NCI-H345 (cell line): ENCODE data around the gene SURF4.

ENCODE experiments used
- DNase-seq: peaks from one replicate; lab custom pipeline; 2025; lab: John Stamatoyannopoulos, UW

SURF4 gene

GRCh38 chr9:133374612-133375115, 1.2 kb downstream of the SURF4 start:
- no peak for DNase-seq

DNA sequence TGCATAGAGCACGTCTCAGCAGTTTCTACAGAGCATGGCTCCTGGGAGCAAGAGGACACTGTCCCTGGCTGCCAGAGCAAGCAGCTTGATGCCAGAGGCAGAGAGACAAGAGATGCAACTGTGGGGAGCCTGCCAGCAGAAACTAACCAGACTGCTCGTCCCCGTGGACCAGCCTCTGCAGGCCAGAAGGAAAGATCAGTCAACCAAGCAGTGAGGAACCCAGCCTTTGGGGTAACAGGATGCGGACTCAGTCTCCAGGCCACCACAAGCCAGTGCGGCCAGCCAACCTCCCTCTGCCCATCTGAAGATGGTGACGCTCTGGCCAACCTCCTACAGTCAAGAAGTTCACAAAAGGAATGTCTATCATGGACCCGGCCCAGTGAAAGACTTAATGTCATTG, 3.7 kb downstream of the SURF4 start:
- no peak for DNase-seq

DNA sequence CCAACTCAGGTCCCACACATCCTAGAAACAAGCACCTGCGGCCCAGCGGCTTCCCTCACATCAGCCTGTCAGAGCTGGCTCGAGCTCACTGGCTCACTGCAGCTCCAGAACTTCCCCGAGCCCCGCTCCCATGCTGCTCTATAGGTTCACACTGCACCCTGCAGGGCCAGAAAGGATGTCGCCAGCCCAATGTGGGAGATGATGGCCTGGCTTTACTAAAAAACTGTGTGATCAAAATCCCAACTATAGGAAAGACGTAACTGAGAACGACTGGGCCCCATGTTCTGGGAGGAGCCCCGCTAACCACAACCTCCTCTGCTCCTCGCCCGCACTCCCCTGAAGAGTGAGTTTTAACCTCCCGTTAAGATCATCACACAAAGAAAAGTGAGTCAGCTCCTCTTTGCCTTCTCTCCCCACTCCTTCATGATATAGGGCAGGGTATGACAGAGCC, 4.6 kb downstream of the SURF4 start:
- no peak for DNase-seq

- DNase-seq, result no peak
Measured at GRCh38 chr9:133370685-133371084, 5.2 kb downstream of the SURF4 start.

- DNase-seq, result no peak
Measured at GRCh38 chr9:133369933-133370332, 5.9 kb downstream of the SURF4 start.

GRCh38 chr9:133369422-133369821, 6.4 kb downstream of the SURF4 start:
- no peak for DNase-seq

DNA sequence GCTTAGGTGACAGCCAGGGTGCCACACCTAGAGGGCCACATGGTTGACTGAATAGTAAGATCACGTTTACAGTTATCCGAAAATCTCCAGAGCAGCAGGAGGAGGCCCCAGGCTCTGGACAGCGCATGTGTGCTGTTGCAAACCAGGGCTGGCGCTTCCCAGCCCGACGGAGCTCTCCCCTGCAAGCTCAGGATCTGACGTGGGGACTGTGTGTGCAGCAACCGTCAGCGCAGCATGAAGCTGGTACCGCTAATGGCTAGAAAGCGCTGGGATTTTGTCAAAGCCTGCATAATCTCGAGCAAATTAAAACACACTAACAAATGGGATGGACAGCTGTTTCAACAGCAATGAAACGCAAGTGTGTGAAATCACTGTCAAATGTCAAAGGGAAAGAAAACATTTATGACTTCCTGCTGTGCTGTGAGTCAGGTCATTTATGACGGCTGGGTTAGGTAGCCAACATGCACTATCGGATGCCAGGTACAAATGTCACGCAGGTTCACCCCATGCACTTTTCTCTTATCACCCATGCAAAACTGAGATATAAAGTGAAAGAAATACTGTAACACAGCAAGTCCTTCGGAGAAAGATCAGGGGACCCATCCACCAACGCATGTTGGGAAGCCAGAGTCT, 7.5 kb downstream of the SURF4 start:
- peak; percentile 61 for DNase-seq

DNA sequence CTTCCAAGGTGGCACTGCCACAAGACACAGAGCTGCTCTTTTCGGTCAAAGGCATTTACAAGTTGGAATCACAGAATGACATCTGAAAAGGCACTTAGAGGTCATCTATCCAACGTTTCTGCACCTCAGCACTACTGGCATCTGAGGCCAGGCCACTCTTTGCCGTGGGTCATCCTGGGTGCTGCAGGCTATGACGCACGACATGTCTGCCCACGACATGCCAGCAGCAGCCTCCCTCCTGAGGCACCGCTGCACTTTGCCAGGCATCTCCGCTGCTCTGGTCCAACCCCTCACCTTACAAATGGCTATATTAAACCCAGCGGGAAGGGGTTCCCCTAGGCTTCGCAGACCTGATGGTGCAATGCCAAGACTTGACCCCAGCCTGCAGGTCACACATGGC, 8.1 kb downstream of the SURF4 start:
- no peak for DNase-seq

- no peak for DNase-seq
Measured at GRCh38 chr9:133367221-133367620, 8.6 kb downstream of the SURF4 start.

DNA sequence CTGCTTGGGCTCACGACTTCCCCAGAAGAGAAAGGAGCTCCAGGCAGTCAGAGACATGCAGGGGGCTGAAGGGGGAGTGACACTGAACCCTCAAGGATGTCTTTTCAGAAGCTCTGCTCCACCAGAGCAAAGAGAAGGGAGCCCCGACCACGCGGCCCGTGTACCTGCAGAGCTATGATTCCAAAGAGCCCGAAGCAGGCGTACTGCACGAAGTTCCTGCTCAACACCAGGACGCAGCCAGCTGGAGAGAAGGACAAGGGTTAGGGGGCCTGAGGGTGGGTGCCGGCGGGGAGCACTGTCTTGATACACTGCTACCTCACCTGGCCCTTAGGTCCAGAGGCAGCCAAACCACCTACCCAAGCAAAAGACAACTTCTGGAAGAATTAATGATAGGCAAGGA, 9.4 kb downstream of the SURF4 start:
- no peak for DNase-seq

GRCh38 chr9:133362359-133363044, 13.4 kb downstream of the SURF4 start:
- no peak for DNase-seq

DNA sequence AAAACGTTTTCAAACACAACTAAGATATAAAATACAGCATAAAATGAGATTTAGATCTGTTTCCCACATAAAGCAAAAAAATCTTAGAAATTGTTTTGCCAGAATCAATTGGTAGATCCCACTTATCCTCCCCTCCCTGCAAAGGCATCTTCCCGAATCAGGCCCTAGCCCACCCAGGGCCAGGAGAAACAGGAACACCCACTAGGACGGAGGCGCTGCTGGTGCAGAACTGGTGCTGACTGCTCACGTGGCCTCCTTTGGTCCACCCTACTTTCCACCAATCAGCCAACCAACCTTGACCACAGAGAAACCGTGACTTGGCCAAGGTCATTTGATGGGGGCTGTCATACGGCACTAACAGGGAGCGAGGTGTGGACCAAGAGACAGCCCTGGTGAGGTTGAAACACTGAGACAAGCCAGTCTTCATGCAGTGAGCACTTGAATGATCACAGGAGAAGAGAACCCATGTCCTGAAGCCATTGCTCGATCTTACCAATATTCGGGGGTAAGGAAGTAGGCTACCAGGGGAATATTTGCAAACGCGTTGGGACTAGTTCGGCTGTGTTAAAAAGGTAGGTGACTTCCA, 14.3 kb downstream of the SURF4 start:
- DNase-seq, result no peak

- no peak for DNase-seq
Measured at GRCh38 chr9:133360400-133361393, 15.2 kb downstream of the SURF4 start.

GRCh38 chr9:133359399-133360175, 16.3 kb downstream of the SURF4 start:
- DNase-seq, result peak; percentile 30

DNA sequence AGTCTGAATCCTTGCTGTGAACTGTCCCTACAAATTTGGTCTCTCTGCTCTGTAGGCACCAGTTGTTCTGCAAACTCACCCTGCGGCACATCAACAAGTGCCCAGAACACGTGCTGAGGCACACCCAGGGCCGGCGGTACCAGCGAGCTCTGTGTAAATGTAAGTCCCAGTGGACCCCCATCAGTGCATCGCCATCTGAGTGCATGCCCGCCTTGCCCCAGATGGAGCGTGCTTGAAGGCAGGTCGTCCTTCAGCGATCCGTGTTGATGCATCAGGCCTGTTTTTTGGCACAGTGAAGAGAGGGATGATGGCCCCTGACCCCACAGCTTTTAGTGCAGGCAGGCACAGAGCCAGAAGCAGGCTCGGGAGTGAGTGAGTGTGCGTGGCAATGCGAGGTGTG, 18.2 kb downstream of the SURF4 start:
- DNase-seq, result no peak

DNA sequence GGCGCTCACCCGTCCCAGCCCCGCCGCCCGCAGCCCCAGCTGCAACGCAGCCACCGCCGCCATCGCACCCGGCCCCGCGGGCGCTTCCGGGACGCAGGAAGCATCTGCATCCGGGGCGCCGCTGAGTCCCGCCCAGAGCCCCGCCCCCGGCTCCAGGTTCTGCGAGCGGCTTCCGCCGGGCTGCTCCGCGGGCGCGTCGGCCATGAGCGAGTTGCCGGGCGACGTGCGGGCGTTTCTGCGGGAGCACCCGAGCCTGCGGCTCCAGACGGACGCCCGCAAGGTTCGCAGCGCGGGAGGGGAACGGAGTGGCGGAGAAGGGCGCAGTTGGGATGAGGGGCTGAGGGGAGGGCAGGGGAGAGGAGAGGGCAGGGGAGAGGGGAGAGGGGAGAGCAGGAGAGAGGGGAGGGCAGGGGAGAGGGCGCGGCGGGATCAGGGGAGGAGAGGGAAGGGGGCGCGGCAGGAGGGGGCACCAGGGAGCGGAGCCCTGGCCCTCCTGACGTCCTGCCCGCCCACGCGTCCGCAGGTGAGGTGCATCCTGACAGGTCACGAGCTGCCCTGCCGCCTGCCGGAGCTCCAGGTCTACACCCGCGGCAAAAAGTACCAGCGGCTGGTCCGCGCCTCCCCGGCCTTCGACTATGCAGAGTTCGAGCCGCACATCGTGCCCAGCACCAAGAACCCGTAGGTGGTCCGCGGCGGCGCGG, 19.3 kb downstream of the SURF4 start, which contains the start of the genes SURF1 and SURF2:
SURF1 (minus strand) TSS at position 97 of the 701 bp plus-strand sequence; CDS start at position 63, 34 bp downstream.
SURF2 (plus strand) TSS at position 160 of the 701 bp plus-strand sequence; CDS start at position 203, 43 bp downstream.
- peak; percentile 89 for DNase-seq

GRCh38 chr9:133355881-133356357, 19.9 kb downstream of the SURF4 start:
- peak; percentile 62 for DNase-seq

DNA sequence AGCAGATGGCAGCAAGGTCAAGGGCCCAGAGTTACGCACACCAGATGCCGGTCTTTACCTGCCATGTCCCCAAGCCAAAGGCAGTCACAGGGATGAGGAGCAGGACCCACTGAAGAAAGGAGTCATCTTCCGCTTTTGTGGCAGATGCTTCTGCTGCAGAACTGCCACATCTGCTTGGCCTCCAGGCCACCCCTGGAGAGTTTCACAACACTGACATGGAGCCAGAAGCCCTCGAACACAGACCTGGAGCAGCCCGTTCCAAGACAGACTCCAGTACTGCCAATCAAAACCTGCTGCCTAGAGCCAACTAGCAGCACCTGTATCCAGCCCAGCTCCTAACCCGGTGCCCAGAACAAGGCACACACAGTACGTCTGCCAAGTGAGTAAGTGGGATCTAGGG, 21.1 kb downstream of the SURF4 start:
- DNase-seq, result no peak

GRCh38 chr9:133353548-133353947, 22.3 kb downstream of the SURF4 start:
- no peak for DNase-seq
